ENCODE results near the gene C19orf33.

- no peak for TF ChIP-seq REST (IDR thresholded peaks at IDR 0.05; ENCODE audit: unreplicated experiment)
- TF ChIP-seq CTCF (conservative IDR thresholded peaks at IDR 0.05; ENCODE audit: low read depth in 2 of 2) = no peak
- no peak for TF ChIP-seq POLR2AphosphoS5 (IDR thresholded peaks at IDR 0.05; ENCODE audit: low read depth)
- no peak for TF ChIP-seq EZH2 (IDR thresholded peaks at IDR 0.05; ENCODE audit: low read depth, unreplicated experiment)
- no peak for TF ChIP-seq EZH2phosphoT487 (IDR thresholded peaks at IDR 0.05; ENCODE audit: unreplicated experiment)
- TF ChIP-seq CREB1 (CRISPR knock-in tag; IDR thresholded peaks at IDR 0.05; ENCODE audit: low read depth) = no peak
- TF ChIP-seq STAT1 (IDR thresholded peaks at IDR 0.05; ENCODE audit: unreplicated experiment) = no peak
- TF ChIP-seq ZNF331 (CRISPR knock-in tag; IDR thresholded peaks at IDR 0.05; ENCODE audit: low read depth) = no peak
- no peak for TF ChIP-seq ETS1 (IDR thresholded peaks at IDR 0.05)
- no peak for TF ChIP-seq ZNF462 (CRISPR knock-in tag; IDR thresholded peaks at IDR 0.05)
- no peak for TF ChIP-seq JUNB (IDR thresholded peaks at IDR 0.05; ENCODE audit: unreplicated experiment)
- no peak for TF ChIP-seq NANOG (IDR thresholded peaks at IDR 0.05; ENCODE audit: borderline replicate concordance)
- no peak for TF ChIP-seq ZNF114 (CRISPR knock-in tag; IDR thresholded peaks at IDR 0.05)
Measured at GRCh38 chr19:38277969-38278680, 25.9 kb upstream of the C19orf33 start.

Data from GM23338 (cell line).